ENCODE data around the gene CCDC87.

Gene CCDC87

GRCh38 chr11:66542362-66542761 is 50.5 kb downstream of the CCDC87 start:
- TF ChIP-seq REST (IDR thresholded peaks at IDR 0.05; ENCODE audit: low read depth) (no peak), RAD21 (IDR thresholded peaks at IDR 0.05; ENCODE audit: low read depth) (no peak), CEBPB (IDR thresholded peaks at IDR 0.05) (no peak), FOXM1 (IDR thresholded peaks at IDR 0.05; ENCODE audit: borderline replicate concordance, low read depth) (no peak), TEAD4 (IDR thresholded peaks at IDR 0.05) (no peak), MAX (IDR thresholded peaks at IDR 0.05) (no peak), TCF12 (IDR thresholded peaks at IDR 0.05; ENCODE audit: low read depth) (no peak), ZBTB7A (IDR thresholded peaks at IDR 0.05; ENCODE audit: low read depth) (no peak), YY1 (IDR thresholded peaks at IDR 0.05; ENCODE audit: low read depth) (no peak), EGR1 (IDR thresholded peaks at IDR 0.05) (no peak), NFIC (IDR thresholded peaks at IDR 0.05) (no peak), CREB1 (IDR thresholded peaks at IDR 0.05; ENCODE audit: low read depth) (no peak), EP300 (IDR thresholded peaks at IDR 0.05; ENCODE audit: borderline replicate concordance) (no peak), TAF1 (IDR thresholded peaks at IDR 0.05; ENCODE audit: low read depth) (no peak), USF1 (IDR thresholded peaks at IDR 0.05) (no peak)

GRCh38 chr11:66541892-66542291 is 51.0 kb downstream of the CCDC87 start:
- TF ChIP-seq RAD21 (IDR thresholded peaks at IDR 0.05; ENCODE audit: low read depth) (no peak), CREB1 (IDR thresholded peaks at IDR 0.05; ENCODE audit: low read depth) (no peak), EP300 (IDR thresholded peaks at IDR 0.05; ENCODE audit: borderline replicate concordance) (no peak), YY1 (IDR thresholded peaks at IDR 0.05; ENCODE audit: low read depth) (no peak), REST (IDR thresholded peaks at IDR 0.05; ENCODE audit: low read depth) (no peak), NFIC (IDR thresholded peaks at IDR 0.05) (no peak), FOXM1 (IDR thresholded peaks at IDR 0.05; ENCODE audit: borderline replicate concordance, low read depth) (no peak), USF1 (IDR thresholded peaks at IDR 0.05) (no peak), TAF1 (IDR thresholded peaks at IDR 0.05; ENCODE audit: low read depth) (no peak), EGR1 (IDR thresholded peaks at IDR 0.05) (no peak), MAX (IDR thresholded peaks at IDR 0.05) (no peak)

All from Ishikawa (cell line).